Activated CD4-positive, alpha-beta memory T cell treated with anti-CD3 and anti-CD28 coated beads for 36 hours (primary cell): ENCODE results near the gene KDM2A. TPM values are rescaled to one million over a fixed set of nuclear protein-coding genes. Genes with fewer than 3 reads are reported as not detected.

ENCODE experiments used
- CTCF ChIA-PET: fragments of 350-600 bp; sonication (Branson Sonifier 250); formaldehyde crosslinking; loops from one replicate; lab custom pipeline; 2021; ENCODE audit warnings: antibody characterized with exemption, inconsistent platforms; lab: Charles Lee
- POLR2A ChIA-PET: fragments of 350-600 bp; sonication (Branson Sonifier 250); formaldehyde crosslinking; loops from one replicate; lab custom pipeline; 2021; ENCODE audit warnings: antibody characterized with exemption; lab: Charles Lee
- DNase-seq: peaks from one replicate; pipeline ENCODE4 v3.0.0-alpha.2; 2020
- H3K27ac Mint-ChIP-seq: one replicate; pipeline ENCODE4 v1.8.0; 2021; ENCODE audit warnings: mixed read lengths
- H3K27me3 Mint-ChIP-seq: one replicate; pipeline ENCODE4 v1.8.0; 2021; ENCODE audit warnings: mixed read lengths
- H3K36me3 Mint-ChIP-seq: one replicate; pipeline ENCODE4 v1.8.0; 2021; ENCODE audit warnings: mixed read lengths
- H3K4me1 Mint-ChIP-seq: one replicate; pipeline ENCODE4 v1.8.0; 2021; ENCODE audit warnings: low read depth, mixed read lengths
- H3K4me3 Mint-ChIP-seq: one replicate; pipeline ENCODE4 v1.8.0; 2021; ENCODE audit warnings: mild to moderate bottlenecking, mixed read lengths
- H3K9me3 Mint-ChIP-seq: one replicate; pipeline ENCODE4 v1.8.0; 2021; ENCODE audit warnings: mixed read lengths
- intact Hi-C: fragments of 100-400 bp; cut with micrococcal nuclease; formaldehyde crosslinking; loops from one replicate; pipeline ENCODE4 v1.15.1; 2023
- total RNA-seq, 2 experiments: library from RNA; stranded (reverse); gene quantifications; one replicate each; pipeline ENCODE4 v1.2.3, GENCODE V29; 2021

The KDM2A gene
- total RNA-seq, 2 experiments from 2014 or later, result 65.1 to 69.6 TPM

DNA sequence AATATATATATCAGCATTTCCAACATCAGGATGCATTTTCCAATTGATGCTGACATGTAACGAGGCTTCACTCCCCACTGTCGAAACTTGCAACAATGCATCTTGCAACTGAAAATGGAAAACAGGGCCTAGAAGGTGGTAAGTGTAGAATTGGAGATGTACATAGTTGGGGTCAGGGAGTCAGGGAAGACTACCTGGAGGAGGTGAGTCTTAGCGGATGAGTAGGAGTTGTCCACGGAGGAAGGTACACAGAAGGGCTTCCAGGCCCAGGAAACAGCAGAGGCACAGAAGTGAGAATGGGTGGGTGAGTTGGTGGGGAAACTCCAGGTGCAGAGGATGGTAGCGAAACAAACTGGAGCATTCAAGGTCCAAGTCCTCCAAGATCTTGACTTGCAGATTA, 145.2 kb downstream of the KDM2A start:
- Mint-ChIP-seq H3K9me3 (no peaks in the 10 kb centered on the region), H3K27ac (peak overlapping the region; percentile 86), H3K4me3 (no peak overlapping the region), H3K27me3 (no peaks in the 10 kb centered on the region), H3K4me1 (peaks cover 56% of the 10 kb centered on the region), H3K36me3 (peaks cover 22% of the 10 kb centered on the region)
- CTCF ChIA-PET, result interaction anchor here (1.1 to 4.9 kb wide), 8 partner anchors 12 to 119 kb away, joined by 3 to 150 read pairs (median 6); partner anchors contain the start of genes ANKRD13D and POLD4
- intact Hi-C loops, result loop anchor here (1.0 to 5.0 kb wide), 2 partner anchors 29 to 118 kb away; no protein-coding TSS in a partner anchor
- POLR2A ChIA-PET, result interaction anchor here (0.7 to 3.2 kb wide), 5 partner anchors 13 to 53 kb away, joined by 3 to 22 read pairs (median 5); no protein-coding TSS in a partner anchor
- DNase-seq, result no peak

GRCh38 chr11:67264877-67265632, 146.0 kb downstream of the KDM2A start:
- no peaks in the 10 kb centered on the region for H3K9me3 Mint-ChIP-seq
- DNase-seq, result peak; percentile 43
- peak overlapping the region; percentile 60 for H3K4me3 Mint-ChIP-seq
- POLR2A ChIA-PET, result interaction anchor here (0.7 to 1.9 kb wide), 5 partner anchors 14 to 88 kb away, joined by 3 to 8 read pairs (median 4); partner anchors contain the start of gene POLD4
- H3K4me1 Mint-ChIP-seq, result peaks cover 64% of the 10 kb centered on the region
- CTCF ChIA-PET, result interaction anchor here (0.7 to 4.9 kb wide), 11 partner anchors 9 to 118 kb away, joined by 3 to 150 read pairs (median 4); partner anchors contain the start of genes ANKRD13D and POLD4
- H3K27me3 Mint-ChIP-seq, result no peaks in the 10 kb centered on the region
- intact Hi-C loops, result loop anchor here (1.0 to 5.0 kb wide), 2 partner anchors 28 to 117 kb away; no protein-coding TSS in a partner anchor
- peaks cover 30% of the 10 kb centered on the region for H3K36me3 Mint-ChIP-seq
- peak overlapping the region; percentile 86 for H3K27ac Mint-ChIP-seq

DNA sequence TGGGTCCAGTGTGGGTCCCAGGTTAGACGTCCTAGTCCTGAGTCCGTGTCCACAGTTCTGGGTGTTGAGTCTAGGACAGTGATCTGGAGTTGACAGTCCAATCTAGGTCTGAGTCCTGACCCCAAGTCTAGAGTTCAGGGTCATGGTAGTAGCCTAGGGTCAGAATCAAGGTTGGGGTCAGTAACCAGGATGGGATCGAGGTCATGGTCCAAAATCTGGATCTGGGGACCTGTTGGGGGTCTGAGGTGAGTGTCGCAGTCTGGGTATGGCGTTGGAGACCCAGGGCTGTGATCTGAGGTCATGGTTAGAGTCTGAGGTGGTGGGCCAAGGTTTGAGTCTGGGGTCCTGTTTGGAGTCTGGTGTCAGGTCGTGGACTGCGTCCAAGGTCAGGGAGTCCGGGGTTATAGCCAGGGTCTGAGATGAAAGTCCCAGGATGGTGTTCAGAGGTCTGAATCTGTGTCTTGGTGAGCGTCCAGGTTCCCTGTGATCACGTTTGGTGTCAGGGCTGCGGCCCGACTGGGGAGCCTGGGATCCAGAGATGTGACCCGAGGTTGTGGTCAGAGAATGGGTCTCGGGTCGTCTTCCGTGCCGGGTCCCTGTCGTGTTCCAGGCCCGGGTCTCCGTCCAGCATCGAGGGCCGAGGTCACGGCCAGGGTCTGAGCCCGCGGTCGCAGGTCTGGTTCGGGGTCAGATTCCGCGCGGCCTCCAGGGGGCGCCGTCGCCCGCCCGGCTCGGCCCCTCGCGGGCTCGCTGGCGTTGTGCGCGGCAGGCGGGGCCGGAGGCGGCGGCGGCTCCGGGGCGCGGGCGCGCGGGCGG, 146.8 kb downstream of the KDM2A start:
- peaks cover 38% of the 10 kb centered on the region for H3K36me3 Mint-ChIP-seq
- peak overlapping the region; percentile 80 for H3K27ac Mint-ChIP-seq
- ChIA-PET CTCF (interaction anchor here (0.7 to 4.9 kb wide), 11 partner anchors 9 to 136 kb away, joined by 3 to 150 read pairs (median 7); partner anchors contain the start of genes ANKRD13D, POLD4 and PPP1CA), POLR2A (interaction anchor here (1.0 to 7.8 kb wide), 5 partner anchors 11 to 52 kb away, joined by 4 to 72 read pairs (median 9); partner anchors contain the start of gene ANKRD13D)
- intact Hi-C loops, result no loop called here
- H3K4me1 Mint-ChIP-seq, result peaks cover 72% of the 10 kb centered on the region
- DNase-seq, result peak; percentile 84
- H3K4me3 Mint-ChIP-seq, result peak overlapping the region; percentile 63
- no peaks in the 10 kb centered on the region for H3K9me3 Mint-ChIP-seq
- no peaks in the 10 kb centered on the region for H3K27me3 Mint-ChIP-seq

GRCh38 chr11:67266449-67267187, 147.6 kb downstream of the KDM2A start, which contains the start of gene GRK2:
Gene GRK2 (plus strand): TSS chr11:67266473. CDS start chr11:67266700, 227 bp downstream.
- Mint-ChIP-seq H3K27ac (peak within 1 kb of the TSS; percentile 100), H3K4me1 (peaks cover 75% of the 10 kb centered on the region), H3K36me3 (peaks cover 44% of the 10 kb centered on the region), H3K4me3 (peak within 1 kb of the TSS; percentile 98), H3K27me3 (no peaks in the 10 kb centered on the region), H3K9me3 (no peaks in the 10 kb centered on the region)
- DNase-seq, result peak; percentile 59
- intact Hi-C loops, result no loop called here
- POLR2A ChIA-PET, result interaction anchor here (1.0 to 7.8 kb wide), 5 partner anchors 11 to 51 kb away, joined by 4 to 72 read pairs (median 14); partner anchors contain the start of gene ANKRD13D
- CTCF ChIA-PET, result interaction anchor here (0.7 to 3.0 kb wide), 6 partner anchors 11 to 135 kb away, joined by 3 to 47 read pairs (median 12); partner anchors contain the start of genes ANKRD13D and PPP1CA

DNA sequence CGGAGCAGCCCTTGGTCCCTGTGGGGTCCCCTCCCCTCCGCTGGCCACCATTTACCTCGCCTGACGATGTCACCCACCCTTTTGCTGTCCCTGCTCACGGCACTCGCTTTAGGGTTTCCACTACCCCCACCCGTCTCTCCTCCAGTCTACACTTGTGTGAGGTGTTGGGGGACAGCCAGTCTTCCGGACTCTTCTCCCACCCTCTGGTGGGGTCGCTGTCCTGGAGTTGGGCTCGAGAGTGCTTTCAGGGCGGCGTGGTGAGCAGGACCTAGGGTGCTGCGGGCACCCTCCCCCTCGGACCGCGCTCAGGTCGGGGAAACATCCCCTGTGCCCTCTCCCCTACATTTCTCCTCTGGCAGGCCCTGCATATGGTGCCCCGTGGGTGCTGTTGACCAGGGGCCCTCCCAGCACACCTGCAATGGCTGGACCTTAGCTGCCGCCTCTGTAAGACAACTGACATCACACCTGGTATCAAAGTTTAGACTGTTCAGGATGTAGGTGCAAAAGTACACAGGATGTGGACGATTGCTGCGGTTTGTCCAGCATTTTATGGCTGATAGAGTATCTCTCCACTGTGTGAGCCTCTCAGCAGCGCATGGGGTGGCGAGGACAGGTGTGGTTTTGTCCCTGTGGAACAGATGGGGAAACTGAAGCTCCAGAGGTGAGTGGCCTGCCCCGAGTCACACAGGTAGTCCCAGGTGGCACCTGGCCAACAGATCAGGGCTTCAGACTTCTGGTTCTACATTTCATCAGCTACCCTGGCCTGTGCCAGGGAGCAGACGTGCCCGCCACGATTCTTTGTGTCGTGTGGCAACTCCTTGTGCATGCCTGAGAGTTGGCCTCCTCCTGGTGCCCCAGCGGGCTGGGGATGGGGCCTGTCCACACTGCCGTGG, 148.4 kb downstream of the KDM2A start:
- H3K27me3 Mint-ChIP-seq, result no peaks in the 10 kb centered on the region
- CTCF ChIA-PET, result interaction anchor here (0.6 to 3.0 kb wide), 10 partner anchors 10 to 138 kb away, joined by 3 to 47 read pairs (median 7); partner anchors contain the start of genes ANKRD13D and PPP1CA
- peaks cover 52% of the 10 kb centered on the region for H3K36me3 Mint-ChIP-seq
- POLR2A ChIA-PET, result interaction anchor here (0.8 to 7.8 kb wide), 9 partner anchors 10 to 50 kb away, joined by 3 to 72 read pairs (median 6); partner anchors contain the start of genes ANKRD13D and SSH3
- peaks cover 78% of the 10 kb centered on the region for H3K4me1 Mint-ChIP-seq
- peak; percentile 55 for DNase-seq
- H3K9me3 Mint-ChIP-seq, result no peaks in the 10 kb centered on the region
- H3K27ac Mint-ChIP-seq, result peak overlapping the region; percentile 100
- intact Hi-C loops, result loop anchor here (1.0 kb wide), 3 partner anchors 10 to 50 kb away; no protein-coding TSS in a partner anchor
- H3K4me3 Mint-ChIP-seq, result peak overlapping the region; percentile 98

- ChIA-PET POLR2A (interaction anchor here (0.6 to 7.8 kb wide), 11 partner anchors 9 to 346 kb away, joined by 3 to 72 read pairs (median 4); partner anchors contain the start of genes ANKRD13D and SSH3), CTCF (interaction anchor here (0.6 to 3.0 kb wide), 9 partner anchors 9 to 137 kb away, joined by 3 to 47 read pairs (median 9); partner anchors contain the start of gene ANKRD13D)
- peak; percentile 91 for DNase-seq
- Mint-ChIP-seq H3K9me3 (no peaks in the 10 kb centered on the region), H3K4me1 (peaks cover 77% of the 10 kb centered on the region), H3K27me3 (no peaks in the 10 kb centered on the region), H3K4me3 (peak overlapping the region; percentile 98), H3K27ac (peak overlapping the region; percentile 100), H3K36me3 (peaks cover 57% of the 10 kb centered on the region)
- intact Hi-C loops, result loop anchor here (1.0 kb wide), 3 partner anchors 9 to 49 kb away; no protein-coding TSS in a partner anchor
Measured at GRCh38 chr11:67268081-67268961, 149.3 kb downstream of the KDM2A start.

- intact Hi-C loops, result loop anchor here (1.0 kb wide), 3 partner anchors 8 to 48 kb away; no protein-coding TSS in a partner anchor
- ChIA-PET POLR2A (interaction anchor here (1.4 to 7.8 kb wide), 5 partner anchors 20 to 85 kb away, joined by 3 to 72 read pairs (median 15); partner anchors contain the start of genes ANKRD13D and SSH3), CTCF (interaction anchor here (1.0 to 3.8 kb wide), 3 partner anchors 21 to 82 kb away, joined by 3 to 47 read pairs (median 22); partner anchors contain the start of gene ANKRD13D)
- no peaks in the 10 kb centered on the region for H3K27me3 Mint-ChIP-seq
- peak overlapping the region; percentile 98 for H3K4me3 Mint-ChIP-seq
- peak overlapping the region; percentile 100 for H3K27ac Mint-ChIP-seq
- DNase-seq, result no peak
- H3K4me1 Mint-ChIP-seq, result peaks cover 78% of the 10 kb centered on the region
- H3K9me3 Mint-ChIP-seq, result no peaks in the 10 kb centered on the region
- peaks cover 57% of the 10 kb centered on the region for H3K36me3 Mint-ChIP-seq
Measured at GRCh38 chr11:67268962-67269268, 149.9 kb downstream of the KDM2A start.

DNA sequence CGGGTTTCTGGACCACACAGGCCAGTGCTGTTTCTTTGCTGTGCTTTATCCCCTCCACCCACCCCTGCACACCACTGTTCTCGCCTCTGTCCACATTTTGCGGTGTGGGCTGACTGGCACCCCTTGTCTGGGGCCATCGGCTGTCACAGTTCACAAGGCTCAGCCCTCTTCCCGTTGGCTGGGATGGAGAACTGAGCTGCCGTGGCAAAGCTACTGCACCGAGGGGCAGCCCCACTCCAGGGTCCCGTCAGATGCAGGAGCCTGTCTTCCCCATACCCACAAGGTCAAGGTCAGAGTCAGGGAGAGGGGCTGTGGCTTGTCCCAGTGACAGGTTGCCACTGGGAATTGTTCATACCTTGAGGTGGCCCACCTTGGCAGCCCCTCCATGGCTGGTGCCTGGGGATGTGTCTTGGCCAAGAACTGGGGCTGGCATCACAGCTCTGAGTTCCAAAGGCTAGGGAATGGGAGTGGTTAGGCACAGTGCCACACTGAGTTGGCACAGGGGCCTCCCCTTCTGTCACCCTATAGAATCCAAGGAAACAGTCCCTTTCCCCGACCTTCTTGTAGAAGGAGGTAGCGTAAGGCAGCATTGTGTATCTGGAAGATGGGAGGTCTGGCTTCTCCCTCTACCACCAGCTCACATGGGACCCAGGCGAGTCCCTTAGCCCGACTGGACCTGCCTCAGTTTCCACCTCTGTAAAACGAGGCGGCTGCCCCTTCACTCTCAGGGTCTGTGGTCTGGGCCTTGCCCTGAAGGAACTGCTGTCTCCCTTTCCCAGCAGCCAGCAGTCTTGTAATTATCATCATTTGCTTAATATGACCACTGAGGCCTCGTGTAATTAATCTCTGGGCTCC, 150.6 kb downstream of the KDM2A start:
- Mint-ChIP-seq H3K4me3 (peak overlapping the region; percentile 98), H3K9me3 (no peaks in the 10 kb centered on the region), H3K4me1 (peaks cover 76% of the 10 kb centered on the region), H3K27me3 (no peaks in the 10 kb centered on the region), H3K27ac (peak overlapping the region; percentile 100), H3K36me3 (peaks cover 59% of the 10 kb centered on the region)
- POLR2A ChIA-PET, result interaction anchor here (1.4 to 7.8 kb wide), 5 partner anchors 20 to 84 kb away, joined by 3 to 72 read pairs (median 15); partner anchors contain the start of genes ANKRD13D and SSH3
- peak; percentile 42 for DNase-seq
- intact Hi-C loops, result loop anchor here (5.0 kb wide), 2 partner anchors 218 to 238 kb away; partner anchors contain the start of genes CDK2AP2 and PITPNM1
- CTCF ChIA-PET, result interaction anchor here (0.6 to 3.8 kb wide), 9 partner anchors 17 to 656 kb away, joined by 3 to 22 read pairs (median 6); partner anchors contain the start of genes ANKRD13D and POLD4
